GM12878 (cell line): ENCODE results near the gene SV2B. TPM values are rescaled to one million over a fixed set of nuclear protein-coding genes. Genes with fewer than 3 reads are reported as not detected.

ENCODE experiments used
- ATAC-seq: fragments of 200-7000 bp; cut with Tn5 transposase; 3 replicates; pipeline ENCODE4 v1.9.1; 2020; ENCODE audit warnings: mild to moderate bottlenecking, moderate library complexity
- BruUV-seq: library from RNA; stranded (reverse); fragments of 400-500 nt; replicated peaks from 2 replicates; lab custom pipeline; 2021; lab: Mats Ljungman, UMichigan
- CTCF ChIA-PET: fragments of 300-600 bp; sonication (Branson Sonifier 250); formaldehyde crosslinking; extraction: SDS; loops from one replicate; lab custom pipeline; 2021; ENCODE audit warnings: inconsistent platforms; lab: Yijun Ruan, JAX
- POLR2A ChIA-PET: fragments of 350-600 bp; formaldehyde crosslinking; extraction: SDS; loops from one replicate; lab custom pipeline; 2021; ENCODE audit warnings: inconsistent platforms; lab: Charles Lee
- RAD21 ChIA-PET: fragments of 300-600 bp; sonication (Branson Sonifier 250); formaldehyde crosslinking; loops from one replicate; lab custom pipeline; 2023; ENCODE audit warnings: antibody characterized with exemption; ENCODE audit not compliant: unreplicated experiment; lab: Charles Lee
- SMC1A ChIA-PET: fragments of 300-600 bp; sonication (Branson Sonifier 250); formaldehyde crosslinking; loops from one replicate; lab custom pipeline; 2023; ENCODE audit not compliant: unreplicated experiment, uncharacterized antibody; lab: Charles Lee
- DNase-seq: peaks from one replicate; pipeline ENCODE4 v3.0.0-alpha.2; 2011; ENCODE audit warnings: low read depth, low spot score
- FAIRE-seq: peaks from 3 replicates; lab custom pipeline; 2011; peaks lifted over from hg19 to GRCh38; lab: Jason Lieb, UNC
- H2AFZ ChIP-seq: 2 replicates; pipeline ENCODE4 v1.6.0; 2011; ENCODE audit warnings: low read depth, low read length, control low read depth; ENCODE audit not compliant: control insufficient read depth
- H3K27ac ChIP-seq: 2 replicates; pipeline ENCODE4 v1.5.1; 2011; ENCODE audit warnings: control low read depth; ENCODE audit not compliant: control insufficient read depth, insufficient read depth
- H3K27me3 ChIP-seq, 2 experiments: replicated peaks in 1 of 2; 2 replicates each; pipeline versions ENCODE4 v1.6.0 to v1.6.1; 2011; ENCODE audit warnings: low read length in 1 of 2; ENCODE audit not compliant: control insufficient read depth in 2 of 2, insufficient read depth in 2 of 2
- H3K36me3 ChIP-seq, 2 experiments: 2 replicates each; pipeline ENCODE4 v1.5.1; 2011; ENCODE audit warnings: low read length in 1 of 2; ENCODE audit not compliant: control insufficient read depth in 2 of 2, insufficient read depth in 2 of 2
- H3K4me1 ChIP-seq: 2 replicates; pipeline ENCODE4 v1.6.1; 2011; ENCODE audit warnings: mild to moderate bottlenecking, low read length, moderate library complexity, mixed read lengths; ENCODE audit not compliant: control insufficient read depth, insufficient read depth
- H3K4me2 ChIP-seq: 2 replicates; pipeline ENCODE4 v1.6.0; 2011; ENCODE audit warnings: control low read depth; ENCODE audit not compliant: control insufficient read depth, insufficient read depth
- H3K4me3 ChIP-seq: fragments of 200-600 bp; sonication (generic); 2 replicates; pipeline ENCODE4 v1.5.1; 2016
- H3K79me2 ChIP-seq: 2 replicates; pipeline ENCODE4 v1.6.0; 2011; ENCODE audit warnings: low read length; ENCODE audit not compliant: control insufficient read depth, insufficient read depth
- H3K9ac ChIP-seq: 2 replicates; pipeline ENCODE4 v1.8.0; 2011; ENCODE audit warnings: low read length, control low read depth, mixed read lengths; ENCODE audit not compliant: control insufficient read depth, insufficient read depth
- H3K9me3 ChIP-seq: replicated peaks from 3 replicates; pipeline ENCODE4 v1.5.1; 2011; ENCODE audit warnings: mild to moderate bottlenecking, low read length; ENCODE audit not compliant: control insufficient read depth, insufficient read depth
- H4K20me1 ChIP-seq: 2 replicates; pipeline ENCODE4 v1.6.0; 2011; ENCODE audit not compliant: control insufficient read depth, insufficient read depth
- CHD2 ChIP-seq: IDR thresholded peaks from 2 replicates; pipeline ENCODE4 v1.6.1; 2011; ENCODE audit warnings: low read depth, low read length, improper control_type of control experiment, borderline replicate concordance
- EGR1 ChIP-seq, 2 experiments: IDR thresholded peaks; 1 replicate in 1 of 2; 2 replicates in 1 of 2; pipeline ENCODE4 v1.6.1; 2011 to 2012; ENCODE audit warnings: low read depth in 2 of 2, low read length in 2 of 2, borderline replicate concordance in 1 of 2, mild to moderate bottlenecking in 1 of 2, moderate library complexity in 1 of 2
- HSF1 ChIP-seq: fragments of 150-350 bp; IDR thresholded peaks from 2 replicates; pipeline ENCODE4 v1.6.1; 2014; ENCODE audit warnings: mild to moderate bottlenecking, low read depth, low read length
- PAX5 ChIP-seq: IDR thresholded peaks from 2 replicates; pipeline ENCODE4 v1.6.1; 2011; ENCODE audit warnings: low read depth, low read length, borderline replicate concordance
- SIN3A ChIP-seq: IDR thresholded peaks from 2 replicates; pipeline ENCODE4 v1.6.1; 2012; ENCODE audit warnings: low read depth, low read length, improper control_type of control experiment
- SMC3 ChIP-seq: IDR thresholded peaks from 2 replicates; pipeline ENCODE4 v1.6.1; 2011; ENCODE audit warnings: low read length, improper control_type of control experiment, borderline replicate concordance
- ZNF592 ChIP-seq: fragments of 450-650 bp; IDR thresholded peaks from 2 replicates; pipeline ENCODE4 v1.6.1; 2017; ENCODE audit warnings: mild to moderate bottlenecking, moderate library complexity
- WGBS: methylation state at CpG from one replicate; pipeline ENCODE4 v1.1.6; 2016; ENCODE audit warnings: low lambda C conversion rate; ENCODE audit not compliant: insufficient replicate concordance, insufficient coverage; ENCODE audit errors: missing lambda C conversion rate; 5-methylcytosine and 5-hydroxymethylcytosine counted together
- in situ Hi-C: fragments of 300-500 bp; cut with MboI; formaldehyde crosslinking; loops from 9 replicates; pipeline ENCODE4 v1.14.3; 2018; ENCODE audit warnings: mixed read lengths
- intact Hi-C: fragments of 100-400 bp; cut with micrococcal nuclease; formaldehyde crosslinking; loops from one replicate; pipeline ENCODE4 v1.14.2; 2022; ENCODE audit not compliant: unreplicated experiment
- polyA plus RNA-seq, 11 experiments: library from polyadenylated mRNA; depleted of rRNA in 4 of 11; unstranded in 6 of 11; stranded (reverse) in 5 of 11; fragments of >200 nt; fragmentation: Nextera tagmentation in 4 of 11; fragmentation: Illumina TruSeq in 1 of 11; extraction: Ambion mirVana in 4 of 11; extraction: Trizol in 1 of 11; gene quantifications; 1 replicate in 1 of 11; 2 replicates in 10 of 11; pipeline versions ENCODE4 v1.2.1 to v1.2.3, GENCODE V29; 2011 to 2016; ENCODE audit warnings: inconsistent platforms in 2 of 11, missing spikeins in 2 of 11, low read depth in 1 of 11
- total RNA-seq, 4 experiments: library from RNA; depleted of rRNA in 3 of 4; stranded (reverse); fragments of >200 nt in 3 of 4; fragmentation: Illumina TruSeq in 1 of 4; extraction: Trizol in 1 of 4; gene quantifications; 2 replicates each; pipeline versions ENCODE4 v1.2.1 to v1.2.3, GENCODE V29; 2013 to 2021

Gene SV2B
- total and polyA plus RNA-seq, 10 of the 15 experiments (the other 5 are each of a cell fraction or from before 2014, with no cell fraction given) = 0.03 to 1.7 (median 1.3) TPM

GRCh38 chr15:91054816-91055215 lies 45.2 kb upstream of the SV2B start:
- 0% methylated on average over 2 of the region's 2 CpGs for WGBS
- intact Hi-C loops (no loop called here), in situ Hi-C loops (loop anchor here (5.0 kb wide), 2 partner anchors 167 to 217 kb away; no protein-coding TSS in a partner anchor)
- ChIA-PET POLR2A (interaction anchor here (0.9 kb wide), 1 partner anchor 61 kb away, joined by 3 read pairs; no protein-coding TSS in a partner anchor), CTCF (interaction anchor here (0.8 to 9.0 kb wide), 13 partner anchors 12 to 218 kb away, joined by 3 to 111 read pairs (median 12); no protein-coding TSS in a partner anchor), SMC1A (interaction anchor here (1.0 to 4.7 kb wide), 3 partner anchors 171 to 218 kb away, joined by 5 to 51 read pairs (median 38); no protein-coding TSS in a partner anchor), RAD21 (interaction anchor here (0.8 to 2.5 kb wide), 6 partner anchors 168 to 217 kb away, joined by 3 to 8 read pairs (median 6); no protein-coding TSS in a partner anchor)
- H2AFZ ChIP-seq = no peak overlapping the region
- FAIRE-seq (no peak), ATAC-seq (no peak), DNase-seq (no peak)
- H3K4me2 ChIP-seq = no peak overlapping the region
- H3K9me3 ChIP-seq = no peaks in the 10 kb centered on the region
- TF ChIP-seq SMC3 = no peak
- no peak overlapping the region for H3K27ac ChIP-seq
- no peak overlapping the region for H3K9ac ChIP-seq
- H3K36me3 ChIP-seq = no peaks in the 10 kb centered on the region
- no peaks in the 10 kb centered on the region for H4K20me1 ChIP-seq
- no peaks in the 10 kb centered on the region for H3K79me2 ChIP-seq
- no TSS peak for BruUV-seq
- H3K27me3 ChIP-seq = no peaks in the 10 kb centered on the region; a peak in 2 of 4 replicates
- H3K4me1 ChIP-seq = no peaks in the 10 kb centered on the region
- H3K4me3 ChIP-seq = no peak overlapping the region

GRCh38 chr15:91055548-91056331 lies 44.3 kb upstream of the SV2B start:
- Histone ChIP-seq H2AFZ (no peak overlapping the region), H3K36me3 (no peaks in the 10 kb centered on the region), H3K27me3 (no peaks in the 10 kb centered on the region; a peak in 2 of 4 replicates), H3K79me2 (no peaks in the 10 kb centered on the region), H4K20me1 (no peaks in the 10 kb centered on the region), H3K27ac (no peak overlapping the region), H3K9ac (no peak overlapping the region), H3K9me3 (no peaks in the 10 kb centered on the region), H3K4me3 (no peak overlapping the region), H3K4me2 (no peak overlapping the region), H3K4me1 (no peaks in the 10 kb centered on the region)
- ChIA-PET SMC1A (interaction anchor here (0.6 to 4.7 kb wide), 15 partner anchors 11 to 217 kb away, joined by 3 to 51 read pairs (median 5); no protein-coding TSS in a partner anchor), POLR2A (interaction anchor here (0.9 kb wide), 1 partner anchor 61 kb away, joined by 3 read pairs; no protein-coding TSS in a partner anchor), CTCF (interaction anchor here (0.6 to 9.0 kb wide), 36 partner anchors 8 to 259 kb away, joined by 3 to 111 read pairs (median 4); partner anchors contain the start of gene SV2B), RAD21 (interaction anchor here (0.7 to 3.2 kb wide), 12 partner anchors 85 to 217 kb away, joined by 3 to 36 read pairs (median 5); no protein-coding TSS in a partner anchor)
- no TSS peak for BruUV-seq
- ATAC-seq (peak; percentile 85), FAIRE-seq (peak; percentile 99), DNase-seq (peak; percentile 11)
- in situ Hi-C loops (loop anchor here (5.0 kb wide), 2 partner anchors 167 to 217 kb away; no protein-coding TSS in a partner anchor), intact Hi-C loops (loop anchor here (1.0 kb wide), 3 partner anchors 87 to 216 kb away; no protein-coding TSS in a partner anchor)
- 37% methylated on average over 11 of the region's 11 CpGs for WGBS
- TF ChIP-seq SIN3A (no peak), CHD2 (no peak), EGR1 (IDR thresholded peaks at IDR 0.05; ENCODE audit: borderline replicate concordance in 1 of 2, low read depth in 2 of 2, low read length in 2 of 2) (no peak), PAX5 (no peak), HSF1 (no peak), ZNF592 (no peak)
